ENCODE results near the gene ATOSA. TPM values are rescaled to one million over a fixed set of nuclear protein-coding genes. Genes with fewer than 3 reads are reported as not detected.

Gene ATOSA
- total RNA-seq, 2 donors from 2014 or later = 34.1 to 42.0 TPM

DNA sequence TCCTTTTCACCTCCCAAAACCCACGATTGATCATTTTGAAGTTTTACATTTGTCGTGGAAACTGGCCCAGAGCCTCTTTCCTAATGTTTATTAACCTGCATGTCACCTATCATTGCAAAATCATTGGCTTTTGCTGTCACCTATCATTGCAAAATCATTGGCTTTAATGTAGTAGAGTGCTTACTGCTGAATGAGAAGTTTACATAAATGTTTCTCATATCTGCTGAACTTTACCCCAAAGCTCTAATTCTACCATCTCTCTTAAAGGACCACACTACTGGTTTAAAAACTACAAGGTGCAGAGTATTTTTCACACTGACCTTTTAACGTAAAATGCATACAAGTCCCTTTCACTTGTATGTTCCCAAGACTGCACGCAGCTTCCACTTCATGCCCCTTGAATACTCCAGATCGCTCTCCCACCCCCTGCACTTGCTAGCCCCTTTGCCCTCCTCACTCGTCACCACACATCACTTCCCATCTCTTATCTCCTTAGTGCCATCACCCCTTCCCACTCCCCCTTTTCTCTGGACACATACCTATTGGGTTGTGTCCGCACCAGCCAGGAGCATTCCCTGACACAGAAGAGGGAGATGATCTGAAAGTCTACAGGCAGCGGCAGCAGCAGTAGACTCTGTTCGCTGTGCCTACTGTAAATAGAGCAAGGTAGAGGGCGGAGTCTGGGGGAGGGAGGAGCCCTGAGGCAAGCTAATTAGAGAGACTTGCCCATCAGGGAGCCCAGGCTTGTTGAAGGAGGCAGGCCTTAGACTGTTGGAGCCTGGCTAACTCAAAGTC lies 30.2 kb upstream of the ATOSA start:
- Mint-ChIP-seq H3K4me1 (ENCODE audit: low read depth in 2 of 2) (no peaks in the 10 kb centered on the region), H3K27me3 (peaks cover 6 to 11% of the 10 kb centered on the region in 2 donors), H3K4me3 (no peak overlapping the region), H3K27ac (no peak overlapping the region), H3K36me3 (no peaks in the 10 kb centered on the region), H3K9me3 (no peaks in the 10 kb centered on the region)
- ATAC-seq (peak; percentile 20 to 32), DNase-seq (ENCODE audit: low spot score) (no peak)

DNA sequence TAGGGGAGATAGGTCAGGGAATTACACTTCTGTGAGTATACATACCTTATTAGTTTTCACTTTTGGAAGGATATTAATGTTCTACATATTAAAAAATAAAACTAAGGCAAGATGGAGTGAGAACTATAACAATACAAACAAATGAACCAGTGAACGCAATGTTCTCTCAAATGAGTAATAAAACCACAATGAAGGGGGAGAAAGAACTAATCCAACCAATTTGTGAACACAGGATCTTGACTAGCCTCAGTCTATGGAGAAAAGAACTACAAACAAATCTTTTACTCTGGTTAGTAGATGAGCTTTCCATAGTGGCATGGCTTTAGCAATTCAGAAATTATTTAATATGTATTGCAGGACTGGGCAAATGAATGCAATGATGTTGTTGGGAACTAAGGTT lies 26.9 kb upstream of the ATOSA start:
- Mint-ChIP-seq H3K9me3 (no peaks in the 10 kb centered on the region), H3K4me1 (ENCODE audit: low read depth in 2 of 2) (no peaks in the 10 kb centered on the region), H3K27me3 (peaks cover 6 to 22% of the 10 kb centered on the region in 2 donors), H3K4me3 (no peak overlapping the region), H3K27ac (no peak overlapping the region), H3K36me3 (no peaks in the 10 kb centered on the region)
- ATAC-seq = no peak
- no peak for DNase-seq (ENCODE audit: low spot score)

- Mint-ChIP-seq H3K36me3 (no peaks in the 10 kb centered on the region), H3K27me3 (peaks cover 6 to 15% of the 10 kb centered on the region in 2 donors), H3K4me3 (no peak overlapping the region), H3K4me1 (ENCODE audit: low read depth in 2 of 2) (no peaks in the 10 kb centered on the region), H3K9me3 (no peaks in the 10 kb centered on the region), H3K27ac (no peak overlapping the region)
- ATAC-seq = no peak
- no peak for DNase-seq (ENCODE audit: low spot score)
Observed at GRCh38 chr15:52702390-52702789, 23.2 kb upstream of the ATOSA start.

DNA sequence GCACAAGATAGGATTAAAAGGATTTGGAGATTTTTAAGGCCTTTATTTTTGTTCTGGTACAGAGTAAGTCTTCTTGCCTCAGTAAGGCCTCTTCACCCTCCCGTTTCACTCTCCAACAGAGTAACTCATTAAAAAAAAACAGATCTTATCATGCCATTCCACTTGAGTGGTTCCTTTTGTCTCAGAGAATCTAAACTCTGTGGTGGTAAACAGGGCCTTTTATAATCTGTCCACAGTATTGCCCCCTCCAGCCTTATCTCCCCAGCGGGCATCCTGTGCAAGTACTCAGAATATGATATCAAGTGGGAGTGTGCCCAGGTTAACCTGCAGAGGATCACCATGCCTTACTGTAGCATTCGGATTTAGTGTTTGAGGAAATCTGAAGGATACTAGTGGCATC lies 20.3 kb upstream of the ATOSA start:
- Mint-ChIP-seq H3K36me3 (no peaks in the 10 kb centered on the region), H3K4me3 (no peak overlapping the region), H3K27ac (no peak overlapping the region), H3K4me1 (ENCODE audit: low read depth in 2 of 2) (no peaks in the 10 kb centered on the region), H3K27me3 (peaks cover 15 to 17% of the 10 kb centered on the region in 2 donors), H3K9me3 (no peaks in the 10 kb centered on the region)
- DNase-seq (ENCODE audit: low spot score) = no peak
- ATAC-seq = no peak

DNA sequence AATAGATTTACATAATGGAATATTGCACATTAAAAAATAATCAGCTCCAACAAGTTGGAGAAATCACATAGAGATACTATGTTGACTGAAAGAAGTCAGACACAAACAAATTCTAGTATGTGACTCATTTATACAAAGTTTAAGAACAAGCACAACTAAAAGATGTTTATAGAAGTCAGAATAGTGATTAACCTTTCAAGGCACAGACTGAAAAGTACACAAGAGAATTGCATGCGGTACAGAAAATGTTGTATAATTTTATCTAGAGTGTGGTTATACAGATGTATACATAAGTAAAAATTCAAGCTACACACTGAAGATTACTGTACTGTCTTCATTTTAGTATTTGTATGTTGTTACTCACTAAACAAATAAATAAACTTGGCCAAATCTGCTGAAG lies 19.3 kb upstream of the ATOSA start:
- H3K9me3 Mint-ChIP-seq = no peaks in the 10 kb centered on the region
- H3K4me1 Mint-ChIP-seq (ENCODE audit: low read depth in 2 of 2) = no peaks in the 10 kb centered on the region
- no peak overlapping the region for H3K4me3 Mint-ChIP-seq
- H3K36me3 Mint-ChIP-seq = no peaks in the 10 kb centered on the region
- ATAC-seq (no peak), DNase-seq (ENCODE audit: low spot score) (no peak)
- H3K27ac Mint-ChIP-seq = no peak overlapping the region
- H3K27me3 Mint-ChIP-seq = peaks cover 14 to 15% of the 10 kb centered on the region in 2 donors

GRCh38 chr15:52697051-52697450 lies 17.9 kb upstream of the ATOSA start:
- no peaks in the 10 kb centered on the region for H3K36me3 Mint-ChIP-seq
- H3K27me3 Mint-ChIP-seq = peaks cover 9 to 15% of the 10 kb centered on the region in 2 donors
- H3K27ac Mint-ChIP-seq = no peak overlapping the region
- H3K4me3 Mint-ChIP-seq = no peak overlapping the region
- H3K4me1 Mint-ChIP-seq (ENCODE audit: low read depth in 2 of 2) = no peaks in the 10 kb centered on the region
- no peaks in the 10 kb centered on the region for H3K9me3 Mint-ChIP-seq
- DNase-seq (ENCODE audit: low spot score) (no peak), ATAC-seq (no peak)

DNA sequence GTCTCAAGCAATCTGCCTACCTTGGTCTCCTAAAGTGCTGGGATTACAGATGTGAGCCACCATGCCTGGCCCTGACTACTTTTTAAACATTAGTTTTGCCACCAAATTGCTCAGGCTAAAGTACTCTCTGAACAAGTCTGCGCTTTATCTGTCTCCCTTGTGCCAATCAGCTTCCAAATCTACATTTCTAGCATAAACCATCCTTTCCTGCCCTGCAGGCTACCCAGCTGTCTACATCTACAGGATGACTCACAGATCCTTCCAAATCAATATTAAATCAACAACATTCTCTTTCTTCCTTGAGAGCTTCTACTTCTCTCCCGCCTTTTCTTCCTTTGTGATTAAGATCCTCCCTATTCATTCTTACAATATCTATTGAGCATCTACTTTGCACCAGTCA lies 16.0 kb upstream of the ATOSA start:
- ATAC-seq = no peak
- Mint-ChIP-seq H3K27me3 (peaks cover 6 to 15% of the 10 kb centered on the region in 2 donors), H3K4me1 (ENCODE audit: low read depth in 2 of 2) (no peaks in the 10 kb centered on the region), H3K9me3 (no peaks in the 10 kb centered on the region), H3K27ac (no peak overlapping the region), H3K4me3 (no peak overlapping the region), H3K36me3 (no peaks in the 10 kb centered on the region)
- no peak for DNase-seq (ENCODE audit: low spot score)

DNA sequence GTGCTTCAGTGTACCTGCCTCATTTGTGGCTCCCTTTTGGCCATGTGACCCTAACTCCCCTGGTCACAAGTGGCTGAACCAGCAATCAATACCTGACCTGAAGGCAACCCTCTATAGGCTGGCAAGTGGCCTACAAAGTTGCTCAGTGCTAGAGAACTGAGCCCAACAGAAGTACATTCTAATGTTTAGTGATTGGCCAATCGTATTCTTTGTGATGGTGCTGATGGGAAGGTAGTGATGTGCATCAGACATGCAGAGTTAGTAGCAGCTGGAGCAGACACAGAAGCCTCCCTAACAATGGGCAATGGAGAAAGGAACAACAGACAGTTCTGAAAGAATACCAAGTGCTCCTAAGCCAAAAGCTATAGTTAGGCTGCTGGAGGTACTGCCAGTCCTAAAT lies 10.4 kb upstream of the ATOSA start:
- H3K4me1 Mint-ChIP-seq (ENCODE audit: low read depth in 2 of 2) = no peaks in the 10 kb centered on the region
- H3K9me3 Mint-ChIP-seq = no peaks in the 10 kb centered on the region
- ATAC-seq (no peak), DNase-seq (ENCODE audit: low spot score) (no peak)
- H3K4me3 Mint-ChIP-seq = no peak overlapping the region
- H3K27ac Mint-ChIP-seq = no peak overlapping the region
- no peaks in the 10 kb centered on the region for H3K36me3 Mint-ChIP-seq
- peaks cover 3 to 8% of the 10 kb centered on the region in 2 donors for H3K27me3 Mint-ChIP-seq

GRCh38 chr15:52683580-52683979 lies 4.4 kb upstream of the ATOSA start:
- DNase-seq (ENCODE audit: low spot score) = no peak
- Mint-ChIP-seq H3K27me3 (peaks cover 3 to 8% of the 10 kb centered on the region in 2 donors), H3K36me3 (no peaks in the 10 kb centered on the region), H3K4me1 (ENCODE audit: low read depth in 2 of 2) (peaks cover 13 to 28% of the 10 kb centered on the region in 2 donors), H3K4me3 (peak overlapping the region; percentile 63), H3K9me3 (no peaks in the 10 kb centered on the region), H3K27ac (peak overlapping the region; percentile 57 to 84)
- ATAC-seq = peak; percentile 37 to 63

- H3K4me1 Mint-ChIP-seq (ENCODE audit: low read depth in 2 of 2) = peaks cover 18 to 35% of the 10 kb centered on the region in 2 donors
Observed at GRCh38 chr15:52682781-52683180, 3.6 kb upstream of the ATOSA start.

DNA sequence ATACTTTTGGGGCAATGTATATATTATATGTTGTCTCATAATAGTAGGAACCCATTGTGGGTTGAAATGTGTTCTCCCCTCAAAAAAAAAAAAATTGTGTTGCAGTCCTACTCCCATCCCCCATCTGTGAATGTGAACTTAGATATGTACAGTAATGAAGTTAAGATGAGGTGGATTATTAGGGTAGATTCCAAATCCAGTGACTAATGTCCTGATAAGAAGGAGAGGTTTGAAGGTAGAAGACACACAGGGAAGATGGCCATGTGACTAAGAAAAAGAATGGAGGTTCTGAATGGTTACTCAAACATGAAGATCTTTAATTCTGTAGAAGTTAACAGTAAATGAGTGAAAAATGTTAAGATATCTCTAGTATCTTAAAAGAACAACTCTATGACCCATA lies 3.0 kb upstream of the ATOSA start:
- H3K36me3 Mint-ChIP-seq = no peaks in the 10 kb centered on the region

More at GRCh38 chr15:52682781-52683180, 3.6 kb upstream of the ATOSA start:
- peak overlapping the region; percentile 57 to 84 for H3K27ac Mint-ChIP-seq
- H3K4me3 Mint-ChIP-seq = peak overlapping the region; percentile 64
- no peaks in the 10 kb centered on the region for H3K36me3 Mint-ChIP-seq
- no peak for ATAC-seq
- H3K9me3 Mint-ChIP-seq = no peaks in the 10 kb centered on the region
- no peak for DNase-seq (ENCODE audit: low spot score)
- H3K27me3 Mint-ChIP-seq = peaks cover 0 to under 1% of the 10 kb centered on the region in 2 donors

DNA sequence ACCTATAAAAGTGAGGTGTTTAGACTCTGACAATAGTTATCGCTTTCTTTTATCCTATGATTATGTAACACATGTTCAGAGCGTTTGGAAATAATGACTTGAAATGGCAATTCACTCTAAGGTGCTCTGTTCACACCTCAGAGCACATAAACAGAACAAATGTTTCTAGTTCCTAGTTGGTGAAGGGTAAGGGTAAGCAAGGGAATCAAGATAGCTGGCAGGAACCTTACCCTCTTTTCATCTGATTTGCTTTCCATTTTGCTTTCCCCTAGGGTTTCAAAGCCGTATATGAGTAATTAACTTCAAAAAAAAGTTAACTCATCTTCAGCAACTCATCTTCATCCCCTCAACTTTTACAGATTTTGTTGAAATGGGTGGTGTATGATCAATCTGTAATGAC lies 2.3 kb upstream of the ATOSA start:
- ATAC-seq = no peak
- peak overlapping the region in 1 of 2 donors; percentile 57 for H3K27ac Mint-ChIP-seq
- DNase-seq (ENCODE audit: low spot score) = no peak
- H3K9me3 Mint-ChIP-seq = no peaks in the 10 kb centered on the region
- no peak overlapping the region for H3K4me3 Mint-ChIP-seq
- H3K4me1 Mint-ChIP-seq (ENCODE audit: low read depth in 2 of 2) = peaks cover 25 to 40% of the 10 kb centered on the region in 2 donors
- no peaks in the 10 kb centered on the region for H3K27me3 Mint-ChIP-seq
- H3K36me3 Mint-ChIP-seq = no peaks in the 10 kb centered on the region

More for the DNA sequence above, 3.0 kb upstream of the ATOSA start:
- ATAC-seq (no peak), DNase-seq (ENCODE audit: low spot score) (no peak)
- Mint-ChIP-seq H3K9me3 (no peaks in the 10 kb centered on the region), H3K4me3 (peak overlapping the region; percentile 64), H3K27ac (peak overlapping the region; percentile 57 to 84), H3K4me1 (ENCODE audit: low read depth in 2 of 2) (peaks cover 23 to 39% of the 10 kb centered on the region in 2 donors), H3K27me3 (no peaks in the 10 kb centered on the region)

DNA sequence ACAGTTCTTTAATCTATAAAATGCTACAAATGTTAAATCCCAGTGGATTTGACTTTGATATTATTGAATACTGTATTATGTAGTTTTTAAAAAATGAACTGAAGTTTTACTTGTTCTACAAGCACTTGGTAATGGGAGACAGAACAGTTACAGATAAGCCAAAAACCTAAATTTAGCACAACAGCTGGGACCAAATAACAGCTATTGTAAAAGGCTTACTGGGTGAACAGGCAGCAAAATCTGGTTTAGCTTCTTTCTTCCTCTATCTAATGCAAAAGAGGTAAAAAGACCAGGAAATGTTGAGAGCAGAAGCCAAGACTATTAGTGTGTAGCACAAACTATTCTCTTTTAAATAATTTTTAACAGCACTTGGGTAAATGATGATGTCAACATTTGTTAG lies 1.6 kb upstream of the ATOSA start:
- H3K9me3 Mint-ChIP-seq = no peaks in the 10 kb centered on the region
- H3K27me3 Mint-ChIP-seq = no peaks in the 10 kb centered on the region
- H3K4me3 Mint-ChIP-seq = no peak overlapping the region
- no peak for DNase-seq (ENCODE audit: low spot score)
- peaks cover 25 to 40% of the 10 kb centered on the region in 2 donors for H3K4me1 Mint-ChIP-seq (ENCODE audit: low read depth in 2 of 2)
- ATAC-seq = no peak
- no peaks in the 10 kb centered on the region for H3K36me3 Mint-ChIP-seq
- H3K27ac Mint-ChIP-seq = no peak overlapping the region

DNA sequence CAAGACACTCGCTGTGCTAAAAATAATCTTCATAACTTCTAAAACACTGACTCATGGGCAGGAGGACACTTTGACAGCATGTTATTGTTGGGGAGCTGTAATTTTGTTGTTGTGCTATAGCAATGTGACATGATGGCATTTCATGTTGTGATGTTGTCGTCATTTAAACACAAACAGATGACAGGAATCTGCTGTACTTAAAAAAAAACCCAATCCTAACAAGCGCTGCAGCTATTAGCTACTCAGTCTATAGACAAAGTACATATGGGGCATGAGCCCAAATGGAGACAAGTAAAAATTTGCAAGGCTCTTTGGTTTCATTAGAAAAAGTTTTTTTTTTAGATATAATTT lies 828 bp upstream of the ATOSA start:
- H3K9me3 Mint-ChIP-seq = no peaks in the 10 kb centered on the region
- no peaks in the 10 kb centered on the region for H3K36me3 Mint-ChIP-seq
- peaks cover 28 to 47% of the 10 kb centered on the region in 2 donors for H3K4me1 Mint-ChIP-seq (ENCODE audit: low read depth in 2 of 2)
- H3K4me3 Mint-ChIP-seq = peak overlapping the region; percentile 95
- ATAC-seq (no peak), DNase-seq (ENCODE audit: low spot score) (no peak)
- H3K27ac Mint-ChIP-seq = no peak overlapping the region
- H3K27me3 Mint-ChIP-seq = no peaks in the 10 kb centered on the region
